CMK (cell line): Measurements from ENCODE around the gene GPR149.
"Not testable (repeated sequence)": the region's sequence is repeated elsewhere in the genome, so short reads cannot be mapped to it uniquely, and the experiment has no call there.

Source experiments
- DNase-seq: peaks from one replicate; pipeline ENCODE4 v3.0.0-alpha.2; 2010; ENCODE audit warnings: low read depth

The GPR149 gene

GRCh38 chr3:154430014-154430413, at the start of gene GPR149:
Gene GPR149 (minus strand): TSS chr3:154430190. CDS start chr3:154429615, 575 bp downstream.
- DNase-seq = no peak

- no peak for DNase-seq
These were observed 43.8 kb upstream of the GPR149 start for GRCh38 chr3:154473769-154474168.

GRCh38 chr3:154469585-154469984, 39.6 kb upstream of the GPR149 start:
- no peak for DNase-seq

- no peak for DNase-seq
These were observed 34.6 kb upstream of the GPR149 start for GRCh38 chr3:154464440-154465190.

GRCh38 chr3:154458560-154458959, 28.6 kb upstream of the GPR149 start:
- DNase-seq = no peak

- not testable (repeated sequence) for DNase-seq
These were observed 9.1 kb upstream of the GPR149 start for GRCh38 chr3:154439081-154439480.

- no peak for DNase-seq
These were observed 1.1 kb upstream of the GPR149 start for GRCh38 chr3:154431043-154431442.

GRCh38 chr3:154428286-154429206, 1.4 kb downstream of the GPR149 start:
- DNase-seq = no peak

GRCh38 chr3:154427685-154428285, 2.2 kb downstream of the GPR149 start:
- DNase-seq = no peak

- no peak for DNase-seq
These were observed 7.3 kb downstream of the GPR149 start for GRCh38 chr3:154422694-154423093.

- DNase-seq = no peak
These were observed 8.9 kb downstream of the GPR149 start for GRCh38 chr3:154421083-154421482.

GRCh38 chr3:154398084-154398967, 31.7 kb downstream of the GPR149 start:
- no peak for DNase-seq

- DNase-seq = no peak
These were observed 40.1 kb downstream of the GPR149 start for GRCh38 chr3:154389861-154390260.

- no peak for DNase-seq
These were observed 45.5 kb downstream of the GPR149 start for GRCh38 chr3:154384479-154384878.

GRCh38 chr3:154378311-154378710, 51.7 kb downstream of the GPR149 start:
- DNase-seq = no peak

GRCh38 chr3:154367221-154367620, 62.8 kb downstream of the GPR149 start:
- DNase-seq = no peak

- DNase-seq = no peak
These were observed 65.1 kb downstream of the GPR149 start for GRCh38 chr3:154364849-154365248.

- no peak for DNase-seq
These were observed 68.9 kb downstream of the GPR149 start for GRCh38 chr3:154361099-154361498.

GRCh38 chr3:154356009-154356408, 74.0 kb downstream of the GPR149 start:
- no peak for DNase-seq

GRCh38 chr3:154349223-154349622, 80.8 kb downstream of the GPR149 start:
- no peak for DNase-seq

GRCh38 chr3:154345422-154346122, 84.4 kb downstream of the GPR149 start:
- no peak for DNase-seq
